Measurements from ENCODE around the gene ATP8B4. TPM values are rescaled to one million over a fixed set of nuclear protein-coding genes. Genes with fewer than 3 reads are reported as not detected.
"Not testable (repeated sequence)": the region's sequence is repeated elsewhere in the genome, so short reads cannot be mapped to it uniquely, and the experiment has no call there.

The ATP8B4 gene
- total and polyA plus RNA-seq, 2 of the 8 experiments (the other 6 are each of a cell fraction or from before 2014, with no cell fraction given), result 0.17 to 0.24 TPM

DNA sequence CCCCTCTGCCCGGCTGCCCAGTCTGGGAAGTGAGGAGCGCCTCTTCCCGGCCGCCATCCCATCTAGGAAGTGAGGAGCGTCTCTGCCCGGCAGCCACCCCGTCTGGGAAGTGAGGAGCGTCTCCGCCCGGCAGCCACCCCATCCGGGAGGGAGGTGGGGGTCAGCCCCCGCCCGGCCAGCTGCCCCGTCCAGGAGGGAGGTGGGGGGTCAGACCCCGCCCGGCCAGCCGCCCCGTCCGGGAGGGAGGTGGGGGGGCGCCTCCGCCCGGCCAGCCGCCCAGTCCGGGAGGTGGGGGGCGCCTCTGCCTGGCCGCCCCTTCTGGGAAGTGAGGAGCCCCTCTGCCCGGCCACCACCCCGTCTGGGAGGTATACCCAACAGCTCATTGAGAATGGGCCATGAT lies 39.2 kb upstream of the ATP8B4 start:
- H3K4me3 ChIP-seq (ENCODE audit: extremely low read depth in 1 of 4, insufficient read depth in 2 of 4, low read depth in 3 of 4, low read length in 4 of 4); H3K36me3 ChIP-seq (ENCODE audit: control insufficient read depth in 2 of 4, insufficient read depth in 4 of 4, low read length in 3 of 4); H2BK120ac ChIP-seq (replicated peaks; ENCODE audit: low read depth, low read length); H3K9ac ChIP-seq (replicated peaks in 1 of 4; ENCODE audit: extremely low read depth in 1 of 4, low read depth in 3 of 4, low read length in 3 of 4); H3K18ac ChIP-seq (ENCODE audit: extremely low read depth, low read length); H3K27ac ChIP-seq (ENCODE audit: low read depth, low read length); DNase-seq (ENCODE audit: low read depth in 1 of 2, low spot score in 2 of 2); H3K56ac ChIP-seq (replicated peaks; ENCODE audit: insufficient read length, low read depth, low read length); H3K4ac ChIP-seq (replicated peaks; ENCODE audit: insufficient read length, low read depth, low read length); H3K23ac ChIP-seq (ENCODE audit: insufficient read length); H2BK12ac ChIP-seq (ENCODE audit: low read depth, low read length); H3K4me1 ChIP-seq (replicated peaks in 1 of 4; ENCODE audit: control insufficient read depth in 3 of 4, insufficient read depth in 4 of 4, low read length in 3 of 4); H4K91ac ChIP-seq (replicated peaks; ENCODE audit: insufficient read length, low read length); FAIRE-seq; H2BK5ac ChIP-seq (ENCODE audit: low read depth, low read length); H3K79me2 ChIP-seq (ENCODE audit: control insufficient read depth in 1 of 2, insufficient read depth in 2 of 2, low read length in 2 of 2); H3K9me3 ChIP-seq (ENCODE audit: insufficient read depth in 2 of 2, low read depth in 1 of 2, low read length in 1 of 2); H3K4me2 ChIP-seq (ENCODE audit: insufficient read depth in 1 of 2, low read depth in 2 of 2, low read length in 2 of 2); H2AFZ ChIP-seq (ENCODE audit: low read length); H2BK15ac ChIP-seq (ENCODE audit: low read length); H2AK5ac ChIP-seq (ENCODE audit: low read depth, low read length); H3K27me3 ChIP-seq (replicated peaks in 1 of 4; ENCODE audit: control insufficient read depth in 3 of 4, extremely low read depth in 1 of 4, insufficient read depth in 3 of 4, low read length in 3 of 4); CTCF ChIA-PET (ENCODE audit: partially characterized antibody); H4K20me1 ChIP-seq (replicated peaks in 1 of 2; ENCODE audit: control insufficient read depth in 1 of 2, insufficient read depth in 2 of 2, low read length in 2 of 2); H3K79me1 ChIP-seq (ENCODE audit: low read depth, low read length); H4K5ac ChIP-seq (ENCODE audit: insufficient read length, low read depth, low read length); H4K8ac ChIP-seq (ENCODE audit: extremely low read depth, insufficient read depth, low read length); H3K14ac ChIP-seq (ENCODE audit: insufficient read length); H3K23me2 ChIP-seq (ENCODE audit: low read depth, low read length); POLR2A ChIA-PET (ENCODE audit: partially characterized antibody); H2BK20ac ChIP-seq (ENCODE audit: low read length): not testable (repeated sequence)
- no CpG with 5 or more reads among the region's 28 CpGs for WGBS, 2 experiments (ENCODE audit: extremely low coverage in 1 of 2, insufficient coverage in 1 of 2, insufficient read length in 1 of 2, insufficient replicate concordance in 2 of 2, low coverage in 1 of 2, low lambda C conversion rate in 2 of 2, missing lambda C conversion rate in 1 of 2)
